DOHH2 (cell line): ENCODE results near the gene OR2T10.
"Not testable (repeated sequence)": the region's sequence is repeated elsewhere in the genome, so short reads cannot be mapped to it uniquely, and the experiment has no call there.

Experiments
- H3F3A ChIP-seq: fragments of 200-600 bp; sonication (generic), shearing (Covaris generic); 2 replicates; pipeline ENCODE4 v1.6.0; 2016; ENCODE audit warnings: antibody characterized with exemption, mild to moderate bottlenecking; ENCODE audit not compliant: control insufficient read depth, insufficient read depth
- H3K27ac ChIP-seq: fragments of 200-600 bp; sonication (generic); 2 replicates; pipeline ENCODE4 v1.5.1; 2014; ENCODE audit warnings: low read depth, mild to moderate bottlenecking, low read length, moderate library complexity
- H3K27me3 ChIP-seq: fragments of 200-600 bp; sonication (generic); 2 replicates; pipeline ENCODE4 v1.6.1; 2014; ENCODE audit warnings: mild to moderate bottlenecking, low read length, mixed read lengths; ENCODE audit not compliant: control insufficient read depth
- H3K36me3 ChIP-seq: fragments of 200-600 bp; sonication (generic); 2 replicates; pipeline ENCODE4 v1.6.1; 2014; ENCODE audit warnings: mild to moderate bottlenecking, low read length, moderate library complexity, mixed read lengths; ENCODE audit not compliant: control insufficient read depth
- H3K4me1 ChIP-seq: fragments of 200-600 bp; sonication (generic); 2 replicates; pipeline ENCODE4 v1.6.1; 2014; ENCODE audit warnings: mild to moderate bottlenecking, low read length, mixed read lengths; ENCODE audit not compliant: control insufficient read depth
- H3K4me2 ChIP-seq: fragments of 200-600 bp; sonication (generic); 2 replicates; pipeline ENCODE4 v1.6.0; 2014; ENCODE audit warnings: mild to moderate bottlenecking, low read length, moderate library complexity
- H3K4me3 ChIP-seq: fragments of 200-600 bp; sonication (generic); 2 replicates; pipeline ENCODE4 v1.5.1; 2014; ENCODE audit warnings: mild to moderate bottlenecking, low read length, mixed read lengths
- H3K79me2 ChIP-seq: fragments of 200-600 bp; sonication (generic); 2 replicates; pipeline ENCODE4 v1.6.1; 2014; ENCODE audit warnings: mild to moderate bottlenecking, low read length, mixed read lengths; ENCODE audit not compliant: control insufficient read depth
- H3K9me2 ChIP-seq: fragments of 200-600 bp; sonication (generic); replicated peaks from 2 replicates; pipeline ENCODE4 v1.6.1; 2014; ENCODE audit warnings: mild to moderate bottlenecking, low read length, mixed read lengths; ENCODE audit not compliant: control insufficient read depth
- H3K9me3 ChIP-seq: fragments of 200-600 bp; sonication (generic); 2 replicates; pipeline ENCODE4 v1.6.1; 2014; ENCODE audit warnings: antibody characterized with exemption, low read length, mixed read lengths; ENCODE audit not compliant: control insufficient read depth, insufficient read depth
- H4K20me1 ChIP-seq: fragments of 200-600 bp; sonication (generic); 2 replicates; pipeline ENCODE4 v1.6.0; 2014; ENCODE audit warnings: low read depth, mild to moderate bottlenecking, antibody characterized with exemption, low read length, moderate library complexity; ENCODE audit not compliant: control insufficient read depth, insufficient read depth
- EZH2phosphoT487 ChIP-seq: fragments of 200-600 bp; sonication (generic); IDR thresholded peaks from 2 replicates; pipeline ENCODE4 v1.6.1; 2017; ENCODE audit warnings: borderline replicate concordance, mild to moderate bottlenecking, antibody characterized with exemption, low read length, moderate library complexity, mixed read lengths
- TF ChIP-seq, protein P1 (sequence below): fragments of 200-600 bp; sonication (generic); IDR thresholded peaks from one replicate; pipeline ENCODE4 v1.5.1; 2014; ENCODE audit warnings: antibody characterized with exemption, mild to moderate bottlenecking, low read depth, low read length; ENCODE audit not compliant: poor library complexity, severe bottlenecking

Gene OR2T10, protein sequence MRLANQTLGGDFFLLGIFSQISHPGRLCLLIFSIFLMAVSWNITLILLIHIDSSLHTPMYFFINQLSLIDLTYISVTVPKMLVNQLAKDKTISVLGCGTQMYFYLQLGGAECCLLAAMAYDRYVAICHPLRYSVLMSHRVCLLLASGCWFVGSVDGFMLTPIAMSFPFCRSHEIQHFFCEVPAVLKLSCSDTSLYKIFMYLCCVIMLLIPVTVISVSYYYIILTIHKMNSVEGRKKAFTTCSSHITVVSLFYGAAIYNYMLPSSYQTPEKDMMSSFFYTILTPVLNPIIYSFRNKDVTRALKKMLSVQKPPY

DNA sequence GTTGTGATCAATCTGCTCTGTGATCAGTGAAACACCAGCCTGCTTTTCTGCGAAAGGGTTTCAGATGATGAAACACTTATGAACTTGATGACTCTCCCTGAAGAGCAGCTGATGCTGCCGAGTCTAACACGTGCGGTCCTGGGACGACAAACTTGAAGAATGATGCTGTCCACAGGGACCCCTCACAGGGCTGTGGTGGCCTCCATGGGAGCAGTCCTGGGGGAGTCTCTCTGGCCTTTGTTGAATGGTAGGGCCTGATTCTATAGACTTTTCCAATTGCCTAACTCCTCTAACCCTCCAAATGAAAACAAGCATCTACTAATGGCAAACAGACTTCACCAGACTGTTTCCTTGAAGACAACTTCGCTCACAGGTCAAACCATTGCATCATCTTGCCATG lies at the start of gene OR2T10:
TSS of gene OR2T10 (minus strand) at position 112 of the 400 bp plus-strand sequence. CDS start 3,932 bp downstream, outside the sequence.
- no peak within 1 kb of the TSS for H3K4me2 ChIP-seq
- H3K4me3 ChIP-seq = no peak within 1 kb of the TSS

DNA sequence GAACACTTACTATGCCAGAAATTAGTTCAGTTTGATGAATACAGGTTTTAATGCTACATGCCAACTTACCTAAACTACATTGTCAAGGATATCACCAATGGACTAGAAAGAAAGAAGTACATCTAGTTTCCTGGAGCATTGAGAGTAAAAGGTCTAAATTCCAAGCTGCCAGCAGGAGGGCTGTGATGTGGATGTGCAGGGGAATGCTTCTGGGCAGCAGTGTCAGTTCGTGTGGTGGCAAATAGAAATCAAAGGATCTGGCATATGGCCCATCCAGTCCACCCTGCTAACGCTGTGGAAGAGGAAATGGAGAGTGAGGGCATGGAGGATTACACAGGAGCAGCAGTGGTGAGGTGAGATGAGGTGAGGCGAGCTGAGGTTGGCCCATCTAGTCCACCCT lies 47.7 kb upstream of the OR2T10 start, which contains the start of gene OR2T35:
TSS of gene OR2T35 (minus strand) at position 101 of the 400 bp plus-strand sequence. CDS start 6,020 bp downstream, outside the sequence.
- not testable (repeated sequence) for H4K20me1 ChIP-seq, H3K79me2 ChIP-seq, H3F3A ChIP-seq, H3K27me3 ChIP-seq, H3K4me3 ChIP-seq, H3K9me2 ChIP-seq, H3K4me1 ChIP-seq, H3K9me3 ChIP-seq, H3K4me2 ChIP-seq, H3K36me3 ChIP-seq, H3K27ac ChIP-seq

More for the DNA sequence above, at the start of gene OR2T10:
- Histone ChIP-seq H4K20me1 (no peaks in the 10 kb centered on the region), H3K9me3 (no peaks in the 10 kb centered on the region), H3K27ac (no peak within 1 kb of the TSS), H3K27me3 (no peaks in the 10 kb centered on the region), H3K79me2 (no peaks in the 10 kb centered on the region), H3K36me3 (no peaks in the 10 kb centered on the region), H3K4me1 (no peaks in the 10 kb centered on the region), H3F3A (no peaks in the 10 kb centered on the region), H3K9me2 (no peaks in the 10 kb centered on the region)
- TF ChIP-seq EZH2phosphoT487 = no peak
- TF ChIP-seq, protein P1, sequence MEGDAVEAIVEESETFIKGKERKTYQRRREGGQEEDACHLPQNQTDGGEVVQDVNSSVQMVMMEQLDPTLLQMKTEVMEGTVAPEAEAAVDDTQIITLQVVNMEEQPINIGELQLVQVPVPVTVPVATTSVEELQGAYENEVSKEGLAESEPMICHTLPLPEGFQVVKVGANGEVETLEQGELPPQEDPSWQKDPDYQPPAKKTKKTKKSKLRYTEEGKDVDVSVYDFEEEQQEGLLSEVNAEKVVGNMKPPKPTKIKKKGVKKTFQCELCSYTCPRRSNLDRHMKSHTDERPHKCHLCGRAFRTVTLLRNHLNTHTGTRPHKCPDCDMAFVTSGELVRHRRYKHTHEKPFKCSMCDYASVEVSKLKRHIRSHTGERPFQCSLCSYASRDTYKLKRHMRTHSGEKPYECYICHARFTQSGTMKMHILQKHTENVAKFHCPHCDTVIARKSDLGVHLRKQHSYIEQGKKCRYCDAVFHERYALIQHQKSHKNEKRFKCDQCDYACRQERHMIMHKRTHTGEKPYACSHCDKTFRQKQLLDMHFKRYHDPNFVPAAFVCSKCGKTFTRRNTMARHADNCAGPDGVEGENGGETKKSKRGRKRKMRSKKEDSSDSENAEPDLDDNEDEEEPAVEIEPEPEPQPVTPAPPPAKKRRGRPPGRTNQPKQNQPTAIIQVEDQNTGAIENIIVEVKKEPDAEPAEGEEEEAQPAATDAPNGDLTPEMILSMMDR = no peak

DNA sequence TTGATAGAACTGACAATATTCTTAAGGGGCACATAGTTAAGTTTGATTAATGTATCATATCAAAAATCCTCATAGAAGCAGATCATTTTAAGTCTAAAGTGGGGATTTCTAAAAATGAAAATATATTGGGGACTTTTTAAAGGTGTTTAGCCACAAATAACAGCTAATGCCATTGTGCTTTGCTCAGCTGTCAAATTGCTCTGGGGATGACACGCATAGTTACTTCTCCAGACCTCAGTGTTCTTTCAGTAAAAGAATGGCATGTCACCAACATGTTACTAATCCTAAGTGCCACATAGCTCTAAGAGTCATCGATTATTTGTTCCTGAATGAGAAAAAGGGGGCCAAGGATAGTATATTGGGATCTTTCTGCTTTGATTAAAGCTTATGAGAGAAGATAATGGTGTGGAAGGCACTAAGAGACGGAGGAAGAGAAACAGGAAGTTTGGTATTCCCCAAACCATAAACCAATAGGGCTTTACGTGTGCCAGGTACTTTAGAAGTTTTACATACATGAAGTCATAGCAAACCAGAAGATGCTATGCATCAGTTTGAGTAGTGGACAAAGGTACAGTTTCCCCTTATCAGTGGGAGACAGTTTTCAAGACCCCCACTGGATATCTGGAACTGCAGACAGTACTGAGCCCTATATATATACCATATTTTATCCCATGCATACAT lies 45.6 kb upstream of the OR2T10 start:
- not testable (repeated sequence) for H3K4me3 ChIP-seq, H3K4me1 ChIP-seq, H3K36me3 ChIP-seq, H3K27me3 ChIP-seq, H3K4me2 ChIP-seq, H3K79me2 ChIP-seq, H3K9me3 ChIP-seq, H3K9me2 ChIP-seq, H4K20me1 ChIP-seq, H3K27ac ChIP-seq, H3F3A ChIP-seq

DNA sequence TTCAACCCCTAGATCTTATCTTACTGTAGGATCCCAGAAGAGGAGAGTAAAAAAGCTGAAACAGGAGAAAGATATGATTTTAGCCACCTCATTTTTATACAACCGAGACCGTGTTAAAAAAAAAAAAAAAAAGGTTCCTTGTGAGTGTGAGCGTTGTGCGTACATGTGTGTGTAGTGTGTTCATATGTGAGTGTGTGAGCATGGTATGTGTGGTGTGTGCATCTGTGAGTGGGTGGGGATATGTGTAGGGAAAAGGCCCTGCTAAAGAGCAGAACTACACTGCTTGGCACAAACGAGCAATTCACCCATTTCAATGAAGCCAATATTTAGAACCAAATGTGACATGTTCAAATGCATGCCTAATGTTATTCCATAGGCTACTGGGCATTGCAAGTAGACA lies 44.1 kb upstream of the OR2T10 start:
- not testable (repeated sequence) for H3K9me2 ChIP-seq, H3K36me3 ChIP-seq, H3K9me3 ChIP-seq, H3F3A ChIP-seq, H3K27ac ChIP-seq, H4K20me1 ChIP-seq, H3K4me3 ChIP-seq, H3K27me3 ChIP-seq, H3K79me2 ChIP-seq, H3K4me1 ChIP-seq, H3K4me2 ChIP-seq

DNA sequence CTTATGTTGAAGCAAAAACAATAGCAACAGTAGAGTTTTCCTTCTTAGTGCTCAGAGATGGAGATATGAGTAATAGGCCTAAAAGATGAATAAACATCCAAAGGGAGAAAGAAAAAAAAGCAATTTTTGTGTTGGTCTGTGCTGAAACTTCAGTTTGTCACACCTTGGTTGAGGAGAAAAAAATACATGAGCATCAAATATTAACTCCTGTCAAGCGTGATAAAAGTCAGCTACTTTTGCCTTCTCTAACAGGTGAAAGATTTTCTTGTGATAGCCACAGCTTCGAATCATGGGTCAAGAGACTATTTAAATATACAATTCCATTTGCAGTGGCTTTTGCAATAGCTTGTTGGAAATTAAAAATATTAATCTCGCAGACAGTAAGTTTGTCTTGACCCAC lies 43.4 kb upstream of the OR2T10 start:
- not testable (repeated sequence) for H3K4me1 ChIP-seq, H3K4me2 ChIP-seq, H3F3A ChIP-seq, H3K27me3 ChIP-seq, H3K4me3 ChIP-seq, H3K9me2 ChIP-seq, H3K27ac ChIP-seq, H3K79me2 ChIP-seq, H4K20me1 ChIP-seq, H3K36me3 ChIP-seq, H3K9me3 ChIP-seq

DNA sequence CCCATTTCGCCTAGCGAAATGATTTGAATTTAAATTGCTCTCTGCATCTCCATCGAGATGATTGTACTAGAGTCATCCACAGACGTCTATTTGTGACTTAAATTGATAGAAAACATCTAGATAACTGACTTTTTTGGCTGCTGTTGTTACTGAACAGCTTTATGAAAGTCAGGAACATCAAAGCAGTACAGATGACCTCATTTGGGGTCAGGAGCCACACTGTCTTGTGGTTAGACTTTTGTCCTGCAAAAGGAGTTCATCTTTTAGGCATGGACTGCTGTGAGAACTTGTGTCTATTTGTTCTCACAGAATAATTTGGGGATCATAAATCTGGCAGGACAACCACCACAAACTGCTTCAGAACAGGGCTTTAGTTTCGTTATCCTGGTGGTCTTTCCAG lies 42.2 kb upstream of the OR2T10 start:
- not testable (repeated sequence) for H3K36me3 ChIP-seq, H3K9me3 ChIP-seq, H3K27me3 ChIP-seq, H3K4me3 ChIP-seq, H4K20me1 ChIP-seq, H3K4me2 ChIP-seq, H3K4me1 ChIP-seq, H3K9me2 ChIP-seq, H3K79me2 ChIP-seq, H3F3A ChIP-seq, H3K27ac ChIP-seq

DNA sequence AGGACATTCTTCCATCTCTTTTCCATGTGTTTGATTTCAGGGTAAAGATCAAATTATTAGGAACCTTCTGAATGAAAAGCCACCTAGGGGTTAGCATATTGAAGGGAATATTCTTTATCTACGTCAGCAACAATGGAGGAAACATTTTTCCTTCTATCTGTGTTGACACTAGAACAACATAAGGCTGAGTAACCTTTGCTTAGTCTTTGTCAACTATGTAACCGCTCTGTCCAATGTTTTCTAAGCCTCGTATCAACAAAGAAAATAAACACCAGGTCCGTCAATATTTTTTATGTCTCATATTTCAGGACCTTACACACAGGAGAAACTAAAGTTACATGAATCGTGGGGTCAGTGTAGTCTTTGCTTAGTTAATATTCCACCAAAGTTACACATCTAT lies 39.1 kb upstream of the OR2T10 start:
- H4K20me1 ChIP-seq, H3K27me3 ChIP-seq, H3K36me3 ChIP-seq, H3K79me2 ChIP-seq, H3F3A ChIP-seq, H3K9me2 ChIP-seq, H3K9me3 ChIP-seq, H3K4me3 ChIP-seq, H3K27ac ChIP-seq, H3K4me2 ChIP-seq, H3K4me1 ChIP-seq: not testable (repeated sequence)
